SK-MEL-5 (cell line): ENCODE data around the gene HES6. TPM values are rescaled to one million over a fixed set of nuclear protein-coding genes. Genes with fewer than 3 reads are reported as not detected.
"Not testable (repeated sequence)": the region's sequence is repeated elsewhere in the genome, so short reads cannot be mapped to it uniquely, and the experiment has no call there.

Source experiments
- DNase-seq: peaks from one replicate; pipeline ENCODE4 v3.0.0-alpha.2; 2016; ENCODE audit warnings: low read depth, low spot score
- in situ Hi-C: cut with HindIII; loops from 2 replicates; pipeline ENCODE4 v1.10.0; 2016; ENCODE audit warnings: low sequenced_read_pairs, high pct_unique_total_duplicates, low pct_unique_long_range_greater_than_20kb
- total RNA-seq: library from RNA; depleted of rRNA; stranded (reverse); fragments of >200 nt; shearing (Covaris generic); gene quantifications from 2 replicates; pipeline ENCODE4 v1.2.3, GENCODE V29; 2014

HES6 gene
- total RNA-seq, 1 experiment from 2014 or later: 191 TPM

DNA sequence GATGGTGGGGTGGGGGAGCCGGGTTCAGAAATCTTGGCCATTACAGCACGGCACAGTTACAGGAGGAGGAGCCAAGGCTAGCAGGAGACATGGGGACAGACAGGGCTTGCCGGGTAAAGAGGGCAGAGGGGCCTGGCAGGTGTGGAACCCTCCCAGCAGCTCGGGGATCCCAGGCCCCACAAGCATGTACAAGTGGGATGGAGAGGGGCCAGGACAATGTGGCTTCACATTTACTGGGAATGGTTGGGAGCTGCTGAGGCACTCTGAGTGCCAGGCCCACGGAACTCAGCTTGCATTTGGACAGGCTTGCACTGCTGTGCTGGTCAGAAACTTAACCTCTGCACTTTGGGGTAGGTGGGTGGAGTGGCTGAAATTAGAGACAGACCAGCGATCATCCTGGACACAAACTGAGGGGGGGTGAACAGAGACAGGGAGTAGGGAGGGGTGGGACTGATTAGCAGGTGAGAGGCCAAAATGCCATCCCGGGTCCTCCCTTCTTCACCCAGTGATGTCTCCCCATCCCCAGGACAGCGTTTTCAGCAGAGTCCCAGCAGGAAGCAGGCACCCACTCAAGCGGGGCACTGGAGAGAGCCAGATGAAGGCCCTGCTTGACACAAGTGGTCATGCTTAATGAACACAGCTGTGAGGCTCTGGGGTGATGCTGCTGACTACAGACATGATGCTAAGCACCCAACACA, 38.9 kb upstream of the HES6 start:
- no peak for DNase-seq
- in situ Hi-C loops: no loop called here

DNA sequence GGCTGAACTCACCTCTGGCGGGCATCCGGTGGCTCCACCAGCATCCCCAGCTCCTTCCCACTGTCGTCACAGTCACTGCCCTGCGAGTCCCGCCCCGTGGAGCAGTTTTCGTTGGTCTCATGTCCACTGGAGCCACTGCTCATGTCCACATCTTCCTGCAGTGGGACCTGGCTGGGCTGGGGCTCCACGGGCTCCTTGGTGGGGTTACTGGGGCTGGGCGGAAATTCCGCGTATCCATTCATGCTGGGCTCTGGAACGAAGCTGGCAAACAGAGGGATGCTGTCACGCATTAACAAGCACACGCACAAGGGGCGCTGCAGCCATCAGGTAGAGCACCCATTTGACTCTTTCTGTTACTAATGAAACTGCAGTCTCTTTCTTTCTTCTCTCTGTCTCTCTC, 37.9 kb upstream of the HES6 start:
- no peak for DNase-seq
- in situ Hi-C loops: no loop called here

DNA sequence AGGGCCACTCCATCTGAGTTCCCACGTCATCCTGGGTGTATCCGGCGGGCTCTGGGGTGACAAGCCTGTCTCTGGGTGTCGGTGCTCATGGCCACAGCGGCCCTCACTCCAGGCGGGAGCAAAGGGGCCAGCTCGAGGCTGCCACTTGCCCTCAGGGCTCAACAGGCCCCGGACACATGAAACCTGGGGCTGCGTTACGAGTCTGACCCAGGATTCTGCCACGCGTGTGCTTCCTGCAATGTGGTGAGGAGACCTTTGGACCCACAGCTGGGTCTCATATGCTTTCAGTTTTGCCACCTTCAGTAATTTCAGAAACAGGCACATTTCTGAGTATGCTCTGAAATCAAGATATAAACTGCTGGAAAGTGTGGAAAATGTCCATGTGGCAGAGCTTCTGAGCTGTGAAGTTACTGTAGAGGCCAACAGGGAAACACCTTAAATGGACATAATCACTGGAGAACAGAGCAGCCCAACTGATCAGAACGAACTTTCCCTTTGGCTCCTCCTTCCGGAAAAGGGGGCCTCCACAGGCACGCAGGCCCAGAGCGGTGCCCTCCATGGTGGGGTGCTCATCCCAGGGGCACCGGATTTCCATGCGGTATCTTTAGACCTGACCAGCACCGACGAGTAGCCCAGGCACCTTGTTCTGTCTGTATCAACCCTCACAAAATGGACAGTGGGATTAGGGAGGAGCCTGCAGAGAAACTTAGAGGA, 34.5 kb upstream of the HES6 start:
- in situ Hi-C loops: no loop called here
- DNase-seq: no peak

DNA sequence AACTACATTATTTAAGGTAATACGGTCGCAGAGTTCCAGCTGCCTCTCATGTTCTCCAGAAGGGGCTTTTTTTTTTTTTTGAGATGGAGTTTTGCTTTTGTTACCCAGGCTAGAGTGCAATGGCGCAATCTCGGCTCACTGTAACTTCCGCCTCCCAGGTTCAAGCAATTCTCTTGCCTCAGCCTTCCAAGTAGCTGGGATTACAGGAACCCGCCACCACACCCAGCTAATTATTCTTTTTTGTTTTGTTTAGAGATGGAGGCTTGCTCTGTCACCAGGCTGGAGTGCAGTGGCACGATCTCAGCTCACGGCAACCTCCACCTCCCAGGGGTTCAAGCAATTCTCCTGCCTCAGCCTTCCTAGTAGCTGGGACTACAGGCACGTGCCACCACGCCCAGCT, 33.6 kb upstream of the HES6 start:
- DNase-seq, in situ Hi-C loops: not testable (repeated sequence)

DNA sequence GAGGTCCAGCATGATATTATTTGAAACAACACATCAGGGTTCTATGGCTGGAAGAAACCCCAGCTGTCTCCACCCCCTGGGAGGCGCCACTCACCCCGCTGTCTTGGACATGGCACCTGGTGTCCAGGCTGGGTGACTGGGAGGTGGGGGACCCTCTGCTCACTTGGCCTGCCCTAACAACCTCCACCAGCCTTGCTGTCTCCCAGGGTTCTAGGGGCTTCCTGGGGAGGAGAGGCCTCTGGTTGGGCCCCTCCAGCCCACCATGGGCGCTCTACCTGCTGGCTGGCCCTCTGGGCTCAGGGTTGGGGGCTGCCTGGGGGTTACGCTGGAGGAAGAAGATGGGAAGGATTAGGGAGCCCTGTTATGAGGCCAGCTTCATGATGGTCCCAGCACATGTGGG, 32.3 kb upstream of the HES6 start:
- DNase-seq: no peak
- in situ Hi-C loops: no loop called here

DNA sequence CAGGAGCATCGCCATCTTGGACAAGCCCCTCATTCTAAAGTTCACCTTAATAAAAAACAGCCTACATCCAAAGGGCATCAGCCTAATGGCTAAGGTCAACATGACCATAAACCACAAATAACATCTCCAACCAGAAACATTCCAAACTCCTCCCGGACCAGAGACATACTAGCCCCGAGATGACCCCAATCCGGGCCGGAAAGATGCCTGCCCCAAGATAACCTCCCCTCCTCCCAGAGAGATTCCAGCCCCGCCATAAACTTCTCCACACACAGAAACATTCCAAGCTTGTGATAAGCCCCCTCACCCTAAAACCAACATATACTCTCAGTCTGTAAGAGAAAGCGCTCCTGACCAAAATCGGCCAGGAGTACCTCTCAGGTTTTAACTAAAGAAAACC, 31.8 kb upstream of the HES6 start:
- DNase-seq, in situ Hi-C loops: not testable (repeated sequence)

DNA sequence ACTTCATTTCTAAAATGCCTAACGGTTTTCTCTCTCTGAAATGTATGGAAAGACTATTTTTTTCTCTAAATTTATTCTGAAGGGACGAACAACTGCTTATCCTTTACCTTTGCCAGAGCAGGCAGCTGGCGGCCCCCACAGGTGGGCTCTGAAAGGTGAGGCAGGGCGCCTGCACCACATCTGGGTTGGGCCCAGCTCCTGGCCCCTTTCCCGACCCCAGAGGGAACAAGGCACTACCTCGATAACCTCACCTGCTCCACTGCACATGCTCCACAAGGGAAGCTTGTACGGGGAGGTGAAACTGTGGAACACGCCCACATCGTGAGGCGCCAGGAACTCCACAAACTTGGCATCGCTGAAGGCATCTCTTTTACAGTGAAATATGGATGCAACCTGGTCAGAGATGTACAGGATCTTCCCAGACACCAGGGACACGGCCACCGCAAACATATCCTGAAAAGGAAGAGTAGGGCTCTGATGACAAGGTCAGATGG, 31.3 kb upstream of the HES6 start:
- no peak for DNase-seq
- in situ Hi-C loops: no loop called here

DNA sequence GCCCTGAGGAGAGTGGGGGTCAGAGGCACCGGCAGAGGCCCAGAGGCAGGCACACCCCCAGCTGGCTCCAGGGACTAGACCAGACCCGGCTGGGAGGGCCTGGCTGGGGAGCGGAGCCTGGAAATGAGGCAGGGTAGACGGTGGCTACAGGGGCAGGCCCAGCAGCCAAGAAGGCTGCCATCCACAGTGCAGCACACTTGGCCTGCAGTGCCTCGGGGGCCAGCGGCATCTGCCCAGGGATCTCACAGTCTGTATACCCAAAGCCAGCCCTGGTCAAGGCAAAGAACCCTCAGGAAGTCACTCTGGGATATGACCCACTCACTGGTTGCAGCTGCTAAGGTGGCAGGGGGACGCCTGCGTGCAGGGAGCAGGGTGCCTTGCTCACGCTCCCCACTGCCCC, 30.8 kb upstream of the HES6 start:
- in situ Hi-C loops: no loop called here
- no peak for DNase-seq

DNA sequence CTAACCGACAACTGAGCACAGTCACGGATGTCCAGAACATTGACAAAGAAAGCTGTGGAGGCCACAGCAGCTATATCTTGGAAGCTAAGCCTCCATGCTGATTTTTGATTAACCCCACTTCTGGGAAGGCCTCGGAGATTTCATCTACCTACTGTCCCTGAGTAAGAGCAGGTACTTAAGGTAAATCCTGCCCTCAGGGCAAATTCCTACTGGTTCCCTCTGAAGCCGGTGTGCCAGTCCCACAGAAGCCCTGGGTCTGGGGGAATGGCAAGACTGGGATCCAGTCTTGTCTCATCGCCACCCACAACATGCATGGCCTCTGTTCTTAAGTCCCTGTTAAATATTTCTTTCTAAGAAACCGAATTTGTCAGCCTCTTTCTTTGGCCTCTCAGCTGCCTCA, 29.9 kb upstream of the HES6 start:
- in situ Hi-C loops: no loop called here
- no peak for DNase-seq

DNA sequence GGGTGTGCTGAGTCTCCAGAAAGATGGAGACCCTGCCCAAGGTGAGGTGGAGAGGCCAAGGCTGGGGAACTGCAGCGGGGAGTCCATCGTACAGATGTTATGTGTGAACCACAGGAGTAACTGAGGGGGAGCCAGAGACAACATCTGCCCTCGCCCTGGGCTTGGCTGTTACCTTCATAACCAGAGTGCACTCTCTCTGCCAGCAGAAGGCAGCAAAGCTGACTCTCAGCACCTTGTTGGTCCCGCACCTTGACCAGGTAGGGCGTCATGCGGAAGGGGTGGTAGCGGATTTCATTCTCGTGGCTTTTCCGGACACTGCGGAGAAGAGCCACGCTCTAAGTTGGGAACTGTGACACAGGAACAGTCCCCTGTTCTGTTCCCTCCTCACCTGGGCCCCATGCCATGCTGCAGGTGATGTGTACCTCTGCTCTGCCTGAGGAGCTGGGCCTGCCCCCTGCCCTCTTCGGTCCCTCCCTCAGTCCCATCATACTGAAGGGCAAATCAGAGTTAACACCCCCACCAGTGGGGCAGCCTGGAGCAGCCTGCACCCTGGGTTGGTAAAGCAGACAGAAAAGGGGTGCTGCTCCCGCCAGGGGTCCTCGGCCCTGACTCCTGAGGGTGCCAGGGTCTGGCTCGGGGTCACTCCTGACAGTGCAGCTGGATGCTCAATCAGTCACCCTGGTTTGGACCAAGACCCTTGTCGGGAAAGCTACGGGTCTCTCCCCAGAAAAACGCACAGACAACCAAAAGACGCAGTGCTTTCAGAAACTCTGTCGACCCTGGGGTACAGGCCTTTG, 28.2 kb upstream of the HES6 start:
- DNase-seq: no peak
- in situ Hi-C loops: no loop called here

DNA sequence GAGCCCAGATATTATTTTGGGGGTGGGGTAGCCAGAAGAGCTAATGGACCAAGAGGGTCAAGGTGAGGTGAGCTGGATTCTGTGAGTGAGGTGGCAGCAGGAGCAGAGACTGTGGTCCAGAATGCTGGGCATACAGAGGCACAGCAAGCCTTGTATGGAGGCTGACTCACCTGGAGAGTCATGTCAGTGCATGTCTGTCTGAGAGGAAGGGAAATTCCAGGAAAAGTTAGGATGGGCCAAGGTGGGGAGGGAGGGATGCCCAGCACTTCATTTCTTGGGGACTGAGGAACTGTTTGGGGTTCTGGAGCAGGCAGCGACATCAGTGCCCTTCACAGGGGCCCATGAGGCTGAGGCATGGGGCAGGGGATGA, 27.5 kb upstream of the HES6 start:
- DNase-seq: no peak
- in situ Hi-C loops: no loop called here

DNA sequence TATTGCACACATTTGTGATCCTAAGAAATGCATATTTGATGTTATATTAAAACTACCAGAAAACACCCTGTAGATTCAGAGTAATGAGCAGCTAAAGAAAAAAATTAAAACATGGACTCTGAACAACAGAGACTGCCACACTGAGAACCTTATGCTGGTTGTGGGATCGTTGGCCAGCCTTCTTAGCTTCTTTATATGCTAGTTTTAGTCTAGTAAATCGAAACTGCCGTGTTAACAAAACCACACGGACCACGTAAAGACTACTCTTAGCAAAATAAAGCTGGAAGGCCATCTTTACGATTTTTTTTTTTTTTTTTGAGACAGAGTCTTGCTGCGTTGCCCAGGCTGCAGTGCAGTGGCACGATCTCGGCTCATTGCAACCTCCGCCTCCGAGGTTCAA, 25.8 kb upstream of the HES6 start:
- DNase-seq: no peak
- in situ Hi-C loops: no loop called here

DNA sequence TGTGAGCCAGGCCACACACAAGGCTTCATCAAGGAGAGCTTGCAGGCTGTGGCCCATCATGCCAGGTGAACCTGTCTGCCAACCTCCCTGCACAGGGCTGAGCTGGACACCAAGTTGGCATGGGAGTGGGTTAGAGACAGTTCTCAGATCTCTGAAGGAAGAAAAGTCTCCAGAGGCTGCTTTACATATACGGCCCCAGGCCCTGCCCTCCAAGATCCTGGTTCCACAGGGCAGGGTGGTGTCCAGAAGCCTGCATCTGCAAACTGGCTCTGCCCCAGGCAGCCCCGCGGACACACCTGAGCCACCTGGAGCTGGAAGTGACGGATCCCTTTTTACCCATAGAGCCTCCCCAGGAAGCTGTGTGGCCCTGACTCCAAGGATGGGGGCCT, 24.2 kb upstream of the HES6 start:
- DNase-seq: no peak
- in situ Hi-C loops: no loop called here

DNA sequence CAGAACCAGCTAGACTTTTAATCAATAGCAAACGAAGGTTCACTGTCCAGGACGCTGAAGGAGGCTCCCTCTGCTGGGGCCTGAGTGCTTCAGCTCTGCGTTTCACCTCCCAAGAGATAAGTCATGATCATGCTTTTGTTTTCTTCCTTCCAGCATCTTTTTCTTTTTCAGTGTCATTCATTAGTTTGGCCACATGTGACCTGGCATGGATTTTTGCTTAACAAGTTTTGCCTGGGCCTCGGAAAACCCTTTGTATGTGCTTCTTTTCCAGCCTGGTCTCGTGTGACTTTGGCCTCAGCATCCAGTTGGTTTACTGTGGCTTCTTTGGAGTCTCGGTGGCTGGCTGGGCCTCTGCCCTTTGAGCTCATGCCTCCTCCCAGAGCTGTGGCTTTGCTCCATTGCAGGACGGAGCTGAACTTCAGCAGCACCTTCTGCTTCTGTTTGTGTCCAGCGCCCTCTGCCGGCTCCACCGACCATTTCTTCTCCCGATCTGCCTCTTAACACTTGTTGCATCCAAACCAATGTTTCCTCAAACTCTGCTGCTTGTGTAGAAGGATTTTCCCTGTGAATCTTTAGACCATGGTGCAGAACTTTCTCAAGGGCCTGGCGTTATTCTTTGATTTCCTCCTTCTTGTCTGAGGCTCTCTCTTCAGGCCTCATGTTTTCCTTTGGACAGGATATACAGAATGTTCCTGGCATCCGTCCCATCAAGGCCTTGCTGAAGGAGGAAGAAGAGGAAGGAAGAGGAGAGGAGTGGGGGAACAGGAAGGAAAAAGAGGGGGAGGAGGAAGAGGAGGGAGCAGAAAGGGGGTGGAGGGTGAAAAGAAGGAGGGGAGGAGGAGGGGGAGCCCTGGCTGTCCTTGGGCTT, 23.6 kb upstream of the HES6 start:
- peak; percentile 93 for DNase-seq
- in situ Hi-C loops: no loop called here

DNA sequence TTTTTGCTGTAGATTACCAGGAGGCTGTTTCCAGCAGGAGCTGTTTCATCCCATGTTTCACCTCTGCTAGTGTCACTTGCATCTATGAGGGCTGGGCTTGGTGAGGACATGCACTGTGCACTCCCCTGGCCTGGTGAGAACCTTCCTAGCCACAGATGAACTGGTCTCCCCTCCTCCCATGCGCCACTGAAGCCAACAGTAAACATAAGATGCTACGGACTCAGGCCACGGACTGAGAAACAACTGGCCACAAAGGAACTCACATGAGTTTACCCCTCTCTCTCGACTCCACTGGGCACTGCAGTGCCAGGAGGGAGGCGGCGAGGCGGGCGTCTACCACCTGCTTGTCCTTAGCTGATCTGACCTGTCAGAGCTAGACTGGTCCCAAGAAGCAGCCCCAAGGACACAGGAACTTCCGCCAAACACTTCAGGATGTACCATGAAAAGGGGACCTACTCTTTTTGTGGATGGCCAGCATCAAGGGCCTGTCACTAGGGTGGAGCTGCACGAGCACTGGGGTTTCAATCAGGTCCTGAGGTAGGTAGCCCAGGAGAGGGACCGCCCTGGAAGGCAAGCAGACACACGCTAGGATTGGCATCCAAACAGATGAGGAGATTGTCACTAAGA, 22.8 kb upstream of the HES6 start:
- DNase-seq: no peak
- in situ Hi-C loops: no loop called here

DNA sequence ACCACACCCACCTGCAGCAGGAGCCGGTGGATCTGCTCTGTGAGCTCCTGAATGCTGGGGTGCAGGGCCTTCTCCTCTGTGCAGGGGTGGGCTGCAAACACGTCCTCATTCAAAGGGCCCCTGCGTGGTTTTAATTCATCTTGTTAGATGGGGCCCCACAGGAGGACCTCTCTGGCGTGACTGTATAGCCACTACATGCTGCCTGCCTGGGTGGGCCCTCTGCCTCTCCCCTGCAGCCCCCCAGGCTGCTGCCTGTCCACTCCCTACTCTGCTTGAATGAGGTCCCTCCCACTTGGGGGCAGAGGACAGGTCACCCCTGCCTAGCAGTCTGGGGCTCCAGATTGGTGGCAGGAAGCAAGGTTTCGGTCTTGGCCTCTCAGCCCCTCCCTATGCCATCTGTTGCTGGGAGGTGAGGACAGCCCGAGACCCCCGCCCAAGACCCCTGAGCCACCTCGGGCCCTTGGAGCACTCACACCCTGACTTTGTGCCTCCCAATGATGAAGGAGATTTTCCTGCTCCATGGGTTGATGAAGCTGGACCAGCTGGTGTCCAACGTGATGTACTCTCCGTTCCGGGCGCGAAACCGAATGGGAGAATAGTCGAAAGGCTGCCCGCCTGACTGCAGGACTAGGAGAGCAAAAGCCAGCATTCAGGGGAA, 22.0 kb upstream of the HES6 start:
- DNase-seq: no peak
- in situ Hi-C loops: no loop called here

DNA sequence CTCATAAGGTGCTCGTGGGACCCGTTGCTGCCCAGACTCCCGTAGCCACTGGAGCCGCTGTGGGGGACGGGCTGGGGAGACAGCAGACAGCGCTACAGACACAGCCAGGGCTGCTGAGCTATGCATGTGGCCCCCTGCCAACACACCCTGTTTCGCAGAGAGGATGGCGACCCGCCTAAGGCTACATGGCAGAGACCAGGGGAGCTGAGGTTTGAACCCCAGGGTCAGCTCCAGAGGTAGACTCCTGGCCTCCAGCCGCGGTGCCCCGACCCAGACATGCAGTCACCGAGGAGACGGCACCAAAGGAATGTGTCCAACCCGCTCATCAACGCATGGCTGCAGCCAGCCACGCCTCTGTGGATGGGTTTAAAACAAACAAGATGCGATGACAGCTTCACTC, 21.0 kb upstream of the HES6 start:
- in situ Hi-C loops: no loop called here
- DNase-seq: no peak
